DMS153 treated with DMSO at 0.1 percent for 48 hours (cell line): ENCODE data around the gene KMT5C.

Source experiments
- DNase-seq: peaks from one replicate; lab custom pipeline; 2025; ENCODE audit not compliant: unreplicated experiment; lab: John Stamatoyannopoulos, UW

KMT5C gene

DNA sequence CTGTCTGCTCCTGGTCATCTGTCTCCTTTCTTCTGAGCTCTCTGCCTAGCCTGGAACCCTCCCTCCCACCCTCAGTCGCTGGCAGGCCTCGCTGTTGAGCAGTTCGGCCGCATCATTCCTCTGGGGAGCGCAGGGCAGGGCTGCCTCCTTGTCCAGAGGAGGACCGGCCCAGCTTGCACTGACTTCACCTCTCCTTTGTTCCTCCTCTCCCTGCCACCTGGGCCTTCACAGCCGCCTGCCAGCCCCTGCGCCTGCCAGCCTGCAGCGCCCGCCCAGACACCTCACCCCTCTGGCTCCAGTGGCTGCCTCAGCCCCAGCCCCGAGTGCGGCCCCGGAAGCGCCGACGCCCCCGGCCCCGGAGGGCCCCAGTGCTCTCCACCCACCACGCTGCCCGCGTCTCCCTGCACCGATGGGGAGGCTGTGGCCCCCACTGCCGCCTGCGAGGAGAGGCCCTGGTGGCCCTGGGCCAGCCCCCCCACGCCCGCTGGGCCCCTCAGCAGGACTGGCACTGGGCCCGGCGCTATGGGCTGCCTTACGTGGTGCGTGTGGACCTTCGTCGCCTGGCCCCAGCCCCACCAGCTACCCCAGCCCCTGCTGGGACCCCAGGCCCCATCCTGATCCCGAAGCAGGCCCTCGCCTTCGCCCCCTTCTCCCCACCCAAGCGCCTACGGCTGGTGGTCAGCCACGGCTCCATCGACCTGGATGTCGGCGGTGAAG lies 7.2 kb downstream of the KMT5C start:
- no peak for DNase-seq

DNA sequence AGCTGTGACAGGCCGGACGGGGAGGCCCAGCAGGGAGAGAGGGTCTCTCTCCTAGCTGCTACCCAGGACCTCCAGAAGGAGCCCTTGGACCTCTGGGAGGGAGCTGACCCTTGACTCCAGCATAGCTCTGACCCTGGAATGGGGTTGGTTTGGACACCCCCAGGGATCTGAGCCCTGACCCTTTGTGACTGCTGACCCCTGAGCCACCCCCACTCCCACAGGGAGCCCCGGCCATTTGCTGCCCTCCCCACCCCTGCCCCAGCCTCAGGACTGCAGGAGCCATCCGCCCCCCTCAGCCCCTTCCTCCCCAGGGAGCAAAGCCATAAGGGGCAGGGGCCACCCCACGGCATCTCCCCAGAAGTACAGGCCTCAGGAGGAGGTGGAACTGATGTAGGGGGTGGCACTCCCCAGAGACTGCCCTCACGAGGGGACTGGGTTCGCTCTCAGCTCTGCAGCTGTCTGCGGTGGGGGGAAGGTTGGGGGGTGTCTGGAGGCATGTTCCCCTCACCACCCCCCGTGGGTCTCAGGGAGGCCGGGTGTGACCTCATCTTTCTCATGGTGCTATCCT lies 7.8 kb downstream of the KMT5C start:
- DNase-seq = no peak

DNA sequence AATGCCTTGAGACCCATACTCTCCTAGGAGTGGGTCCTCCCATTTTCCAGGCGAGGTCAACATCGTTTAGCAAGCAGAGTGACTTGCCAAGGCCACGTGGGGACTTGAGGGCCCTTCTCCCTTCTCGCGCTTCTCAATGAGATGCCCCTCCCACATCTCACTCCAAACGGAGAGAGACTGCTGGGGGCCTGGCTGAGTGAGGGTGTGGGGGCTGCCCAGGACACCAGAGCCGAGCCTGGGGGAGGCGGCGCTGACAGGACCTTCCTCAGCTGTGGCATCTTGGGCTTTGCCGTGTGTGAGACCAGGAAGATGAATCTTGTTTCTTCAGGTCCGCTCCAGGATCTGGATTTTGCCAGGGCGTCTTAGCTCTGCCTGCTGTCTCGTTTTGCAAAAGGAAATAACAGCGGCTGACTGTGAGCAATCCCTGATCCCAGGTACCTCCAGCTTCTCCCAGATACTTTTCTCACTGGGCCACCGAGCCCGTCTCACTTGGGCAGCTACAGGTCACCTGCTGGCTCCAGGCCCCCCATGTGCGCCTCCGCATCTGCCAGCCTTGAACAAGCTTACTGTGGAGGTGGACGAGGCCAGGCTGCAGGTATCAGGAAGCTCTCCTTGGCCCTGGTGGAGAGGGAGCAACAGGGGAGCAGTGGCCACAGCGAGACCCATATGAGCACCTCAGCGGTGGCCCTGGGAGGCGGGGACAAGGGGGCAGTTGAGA lies 8.8 kb downstream of the KMT5C start:
- no peak for DNase-seq

DNA sequence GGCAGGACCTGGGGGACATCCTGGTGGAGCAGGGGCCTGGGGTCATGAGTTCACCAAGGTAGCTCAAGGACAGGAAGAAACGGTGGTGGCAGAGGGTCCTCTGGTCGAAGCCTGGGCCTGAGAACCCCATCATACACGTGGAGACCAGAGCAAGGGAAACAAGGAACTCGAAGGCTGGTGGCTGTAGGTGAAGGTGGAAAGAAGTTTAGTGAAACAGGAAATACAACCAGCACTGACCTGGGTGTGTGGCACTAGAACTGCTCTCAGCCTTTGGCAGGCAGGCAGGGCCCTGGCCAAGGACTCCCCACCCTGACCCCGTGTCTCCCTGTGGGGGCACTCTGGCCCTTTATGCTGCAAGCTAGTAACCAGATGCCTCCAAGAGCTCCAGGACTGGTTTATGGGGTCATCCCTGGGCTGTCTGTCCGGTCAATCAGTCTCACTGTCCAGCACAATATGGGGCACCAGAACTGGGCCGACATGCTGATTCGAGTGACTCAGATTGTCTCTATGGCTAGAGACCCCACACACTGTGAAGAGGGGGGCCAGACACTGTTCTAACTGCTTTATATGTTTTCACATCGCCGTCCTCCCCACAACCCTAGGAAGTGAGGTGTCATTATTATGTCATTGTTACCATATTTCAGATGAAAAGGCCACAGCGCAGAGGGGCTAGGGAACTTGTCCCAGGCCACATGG lies 11.1 kb downstream of the KMT5C start:
- no peak for DNase-seq

DNA sequence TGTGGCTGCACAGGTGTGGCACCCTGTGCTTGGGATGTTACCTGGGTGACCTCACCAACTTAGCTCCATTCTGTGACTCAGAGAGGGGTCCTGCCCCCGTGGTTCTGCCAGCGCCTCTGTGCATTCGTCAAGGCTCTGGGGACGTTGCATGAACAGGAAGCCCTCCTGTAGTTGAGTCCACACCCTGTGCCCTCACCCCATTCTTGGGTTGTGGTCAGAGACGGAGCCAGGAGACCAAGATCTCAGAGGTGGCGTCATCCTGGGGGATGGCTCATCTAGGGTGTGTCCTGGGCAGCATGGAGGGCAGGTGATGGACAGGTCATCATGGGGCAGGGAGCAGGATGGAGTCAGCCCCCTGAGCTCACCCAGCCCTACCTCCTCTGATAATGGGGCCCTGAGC lies 12.4 kb downstream of the KMT5C start:
- no peak for DNase-seq

DNA sequence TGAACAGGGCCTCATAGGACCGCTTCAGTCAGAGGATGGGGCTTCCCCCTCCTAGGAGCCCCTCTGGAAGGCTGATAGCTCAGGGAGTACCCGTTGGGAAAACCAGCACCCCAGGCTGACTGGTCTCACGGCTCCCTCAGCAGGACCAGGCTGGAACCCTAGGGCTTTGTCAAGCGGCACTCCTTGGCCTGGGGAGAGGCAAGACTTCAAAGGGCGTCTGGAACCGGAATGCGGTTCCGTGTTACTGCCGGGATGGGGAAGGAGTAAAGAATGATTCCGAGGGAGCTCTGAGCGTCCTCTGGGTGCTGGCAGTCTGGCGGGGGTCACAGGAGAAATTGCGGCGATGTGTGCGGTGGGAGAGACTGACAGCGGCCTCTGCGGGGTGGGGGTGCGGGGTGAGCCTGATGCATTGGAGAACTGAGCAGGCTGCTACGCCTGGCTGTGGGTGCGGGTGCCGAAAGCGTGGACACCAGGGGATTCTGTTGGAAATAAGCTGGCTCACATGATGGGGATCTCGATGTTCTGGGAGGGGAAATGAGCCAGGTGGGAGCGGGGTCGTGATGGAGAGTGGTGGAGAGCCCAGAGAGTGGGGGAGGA lies 13.0 kb downstream of the KMT5C start:
- no peak for DNase-seq

DNA sequence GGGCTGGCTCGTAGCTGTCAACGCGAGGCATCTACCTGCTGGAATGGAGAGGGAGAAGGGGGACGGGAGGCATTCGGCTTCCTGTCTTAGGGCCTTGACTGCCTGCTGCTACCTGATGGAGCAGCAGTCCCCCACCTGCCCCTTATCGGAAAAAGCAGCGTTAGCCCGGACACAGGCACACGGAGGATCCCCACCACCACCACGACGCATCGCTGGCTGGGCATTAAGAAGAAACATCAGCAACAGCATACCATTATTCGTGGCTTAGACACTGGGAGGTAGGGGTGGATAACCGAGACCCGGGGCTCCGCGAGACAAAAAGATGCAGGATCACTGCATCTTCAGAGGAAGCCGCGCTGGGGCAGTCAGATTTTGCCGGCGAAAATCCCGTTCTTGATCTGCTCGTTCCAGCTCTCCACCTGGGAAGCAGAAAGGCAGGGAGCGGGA lies 13.7 kb downstream of the KMT5C start:
- DNase-seq = no peak

DNA sequence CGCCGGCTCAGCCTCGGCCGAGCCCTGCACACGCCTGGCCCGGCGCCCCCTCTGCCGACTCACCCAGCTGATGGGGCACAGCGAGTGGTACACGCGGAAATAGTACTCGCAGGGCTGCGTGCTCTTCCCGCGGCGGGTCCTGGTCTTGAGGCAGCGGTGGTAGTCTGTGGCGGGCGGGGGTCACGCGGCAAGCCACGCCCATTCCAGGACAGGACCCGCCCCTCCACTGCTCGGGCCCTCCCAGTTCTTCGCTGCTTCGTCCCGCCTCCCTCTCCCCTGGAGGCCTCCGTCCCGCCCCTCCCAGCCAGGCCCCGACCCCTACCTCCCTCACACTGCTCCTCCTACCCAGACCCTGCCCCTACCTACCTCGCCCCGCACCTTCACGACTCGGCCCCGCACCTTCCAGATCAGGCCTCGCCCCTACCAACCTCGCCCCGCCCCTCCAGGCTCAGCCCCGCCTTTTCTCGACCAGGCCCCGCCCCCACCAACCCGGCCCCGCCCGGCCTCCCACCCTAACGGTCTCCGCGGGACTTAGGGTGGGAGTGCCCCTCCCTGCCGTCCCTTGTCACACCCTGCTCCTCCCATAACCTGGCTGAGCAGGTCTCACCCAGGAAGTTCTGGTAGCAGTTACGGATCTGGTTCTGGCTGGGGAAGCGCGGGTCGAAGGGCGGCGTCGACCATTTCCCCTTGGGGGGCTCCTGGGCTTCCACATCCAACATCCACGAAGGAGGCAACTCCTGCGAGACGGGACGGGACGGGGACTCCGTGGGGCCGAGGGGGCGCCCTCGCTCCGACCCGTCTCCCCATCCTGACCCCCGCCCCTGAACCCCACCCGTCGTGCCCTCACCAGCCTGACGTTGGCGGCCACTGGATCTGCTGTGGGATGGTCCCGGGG lies 14.4 kb downstream of the KMT5C start:
- peak; percentile 28 for DNase-seq

DNA sequence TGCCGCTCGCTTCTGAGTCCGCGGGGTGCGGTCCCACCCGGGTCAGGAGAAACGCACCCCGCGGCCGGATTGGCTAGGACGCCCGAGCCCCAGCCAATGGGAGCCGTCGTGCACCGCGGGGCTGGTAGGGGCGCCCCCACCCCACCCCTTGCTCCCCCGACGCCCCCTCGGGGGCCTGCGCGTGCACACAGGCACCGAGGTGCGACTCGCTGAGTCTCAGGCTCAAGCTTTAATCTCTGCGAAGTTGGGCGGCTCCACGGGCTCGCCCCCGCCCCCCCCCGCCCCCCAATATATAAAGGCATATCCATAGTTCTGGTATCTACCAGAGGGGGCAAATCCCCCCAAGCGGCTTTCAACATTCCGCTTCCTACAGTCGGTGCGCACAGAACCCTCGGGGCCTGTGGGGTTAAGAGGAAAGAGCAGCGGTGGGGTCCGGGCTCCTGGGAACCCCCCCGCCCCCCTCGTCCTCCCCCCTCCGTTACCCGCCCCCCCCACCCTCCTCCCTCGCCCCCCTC lies 15.1 kb downstream of the KMT5C start, which contains the start of gene COX6B2:
TSS of gene COX6B2 (minus strand) at position 22 of the 515 bp plus-strand sequence. CDS start 198 bp downstream, outside the sequence.
- no peak for DNase-seq

DNA sequence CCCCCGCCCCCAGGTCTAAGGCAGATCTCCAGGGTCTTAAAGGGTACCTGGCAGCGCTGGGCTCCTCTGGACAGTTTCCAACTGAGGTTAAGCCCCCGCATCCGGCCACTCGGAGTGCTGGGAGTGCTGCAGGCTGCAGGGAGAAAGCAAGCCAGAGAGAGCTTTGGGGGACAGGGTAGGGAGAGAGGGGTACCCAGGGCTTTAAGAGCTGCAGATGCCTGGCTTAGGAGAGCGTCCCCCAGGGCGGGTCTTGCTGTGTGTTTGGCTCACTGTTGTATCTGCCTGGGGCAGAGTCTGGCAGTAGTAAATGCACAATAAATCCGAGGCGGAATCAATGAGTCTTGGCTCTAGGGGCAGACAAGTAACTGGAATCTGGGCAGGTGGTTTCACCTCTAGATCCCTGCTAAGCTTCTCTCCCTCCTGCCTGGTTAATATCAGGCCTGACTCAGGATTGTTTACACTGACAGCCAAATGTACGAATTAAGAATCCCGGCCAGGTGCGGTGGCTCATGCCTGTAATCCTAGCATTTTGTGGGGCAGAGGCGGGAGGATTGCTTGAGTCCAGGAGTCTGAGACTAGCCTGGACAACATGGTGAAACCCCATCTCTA lies 15.6 kb downstream of the KMT5C start:
- DNase-seq = no peak

DNA sequence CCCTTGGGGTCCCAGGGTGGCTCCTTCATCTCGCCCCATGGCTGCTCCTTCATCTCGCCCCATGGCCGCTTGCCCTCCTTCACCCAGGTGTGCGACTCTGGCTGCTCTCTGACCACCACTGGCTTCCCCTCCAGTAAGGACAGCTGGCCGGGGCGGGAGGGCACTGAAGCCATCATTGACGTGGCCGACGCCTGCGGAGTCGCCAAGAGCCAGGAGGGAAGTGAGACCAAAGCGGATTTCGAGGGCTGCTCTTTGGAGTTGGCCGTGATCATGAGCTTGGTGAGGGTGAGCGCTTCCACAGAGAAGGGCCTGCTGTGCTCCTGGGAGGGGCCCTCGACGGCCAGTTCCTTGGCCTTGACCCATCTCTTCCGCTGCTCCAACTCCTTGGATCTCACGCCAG lies 18.8 kb downstream of the KMT5C start:
- DNase-seq = no peak

DNA sequence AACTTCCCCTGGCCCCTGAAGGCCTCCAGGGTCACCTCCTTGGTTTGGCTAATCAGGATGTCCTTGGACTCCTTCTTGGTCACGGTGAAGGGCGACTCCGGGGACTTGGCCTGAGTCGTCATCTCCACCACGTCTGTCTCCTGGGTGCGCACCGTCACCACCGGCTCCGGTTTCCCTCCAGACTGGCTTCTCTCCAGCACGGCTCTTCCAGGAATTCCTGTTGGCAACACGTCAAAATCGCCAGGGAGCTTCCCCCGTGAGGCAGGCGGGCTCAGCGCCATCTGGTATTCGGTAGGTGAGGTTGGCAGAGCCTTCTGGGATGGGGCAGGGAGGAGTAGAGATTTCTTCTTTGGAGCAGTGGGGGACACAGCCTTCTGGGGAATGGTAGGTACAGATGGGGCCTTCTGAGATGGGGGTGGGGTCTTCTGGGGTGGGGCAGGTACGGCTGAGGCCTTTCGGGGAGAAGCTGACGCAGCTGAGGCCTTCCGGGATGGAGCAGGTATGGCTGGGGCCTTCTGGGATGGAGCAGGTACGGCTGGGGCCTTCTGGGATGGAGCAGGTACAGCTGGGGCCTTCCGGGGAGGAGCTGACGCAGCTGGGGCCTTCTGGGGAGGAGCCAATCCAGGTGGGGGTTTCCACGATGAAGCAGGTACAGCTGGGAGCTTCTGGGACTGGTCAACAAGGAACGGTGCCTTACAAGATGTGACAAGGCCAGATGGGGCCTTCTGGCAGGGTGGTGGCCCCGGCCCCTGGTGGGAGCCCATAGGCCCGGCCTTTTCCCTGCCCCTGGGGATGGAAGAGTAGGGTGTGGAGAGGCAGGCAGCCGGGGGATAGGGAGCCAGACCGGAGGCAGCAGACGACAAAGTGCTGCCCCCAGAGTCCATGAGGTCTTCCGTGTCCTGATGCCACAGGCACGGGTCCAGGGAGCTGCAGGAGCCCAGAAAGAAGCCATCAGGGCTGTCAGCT lies 19.6 kb downstream of the KMT5C start:
- no peak for DNase-seq

DNA sequence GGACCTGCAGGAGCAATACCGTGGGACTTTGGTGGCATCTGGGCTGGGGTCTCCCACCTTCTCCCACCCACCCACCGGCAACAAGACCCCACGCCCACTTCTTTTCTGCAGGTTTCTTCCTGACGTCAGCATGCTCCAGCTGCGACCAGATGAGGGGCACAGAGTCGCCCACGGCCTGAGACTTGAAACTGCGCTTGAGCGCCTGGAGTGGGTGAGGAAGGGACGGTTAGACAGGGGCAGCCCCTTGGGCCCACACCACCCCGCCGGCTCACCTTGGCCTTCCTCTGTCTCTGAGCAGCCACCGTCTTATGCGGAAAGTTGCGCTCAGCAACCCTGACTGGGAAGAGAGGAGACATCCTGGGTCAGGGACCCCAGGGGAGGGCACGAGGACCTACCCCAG lies 21.2 kb downstream of the KMT5C start:
- no peak for DNase-seq

DNA sequence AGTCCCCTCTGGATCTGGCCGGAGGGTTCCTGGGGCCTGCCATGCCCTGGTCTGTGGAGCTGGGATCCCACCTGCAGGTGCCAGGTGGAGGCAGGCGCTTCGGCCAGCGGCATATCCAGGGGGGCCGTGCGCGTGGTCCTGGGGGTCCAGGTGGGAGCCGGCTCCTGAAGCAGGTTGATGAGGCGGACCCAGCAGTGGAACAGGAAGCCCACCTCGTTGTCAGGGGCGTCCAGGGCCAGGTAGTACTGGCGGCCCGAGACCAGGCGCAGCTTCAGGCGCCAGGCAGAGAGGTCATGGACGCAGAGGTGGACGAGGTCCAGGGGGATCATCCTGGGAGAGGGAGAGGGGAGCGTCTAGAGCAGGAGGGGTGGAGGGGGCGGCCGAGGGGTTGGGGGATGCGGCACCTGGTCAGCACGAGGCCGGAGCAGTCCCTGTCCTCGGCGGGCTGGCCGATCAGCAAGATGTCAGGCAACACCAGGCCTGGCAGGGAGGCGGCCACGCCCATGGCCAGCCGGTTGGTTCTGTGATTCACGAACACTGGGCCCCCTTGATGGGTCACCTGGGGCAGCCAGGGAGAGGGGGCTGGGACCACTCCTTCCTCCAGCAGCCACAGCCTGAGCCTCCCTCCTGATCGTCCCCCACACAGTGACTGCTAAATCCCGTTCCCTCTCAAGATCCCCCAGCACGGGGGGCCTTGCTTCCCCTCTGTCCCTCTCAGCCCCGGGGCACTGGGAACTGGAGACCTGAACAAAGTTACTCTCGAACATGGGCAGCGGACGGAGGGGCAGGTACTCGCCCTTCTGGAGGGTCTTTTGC lies 22.7 kb downstream of the KMT5C start:
- no peak for DNase-seq

DNA sequence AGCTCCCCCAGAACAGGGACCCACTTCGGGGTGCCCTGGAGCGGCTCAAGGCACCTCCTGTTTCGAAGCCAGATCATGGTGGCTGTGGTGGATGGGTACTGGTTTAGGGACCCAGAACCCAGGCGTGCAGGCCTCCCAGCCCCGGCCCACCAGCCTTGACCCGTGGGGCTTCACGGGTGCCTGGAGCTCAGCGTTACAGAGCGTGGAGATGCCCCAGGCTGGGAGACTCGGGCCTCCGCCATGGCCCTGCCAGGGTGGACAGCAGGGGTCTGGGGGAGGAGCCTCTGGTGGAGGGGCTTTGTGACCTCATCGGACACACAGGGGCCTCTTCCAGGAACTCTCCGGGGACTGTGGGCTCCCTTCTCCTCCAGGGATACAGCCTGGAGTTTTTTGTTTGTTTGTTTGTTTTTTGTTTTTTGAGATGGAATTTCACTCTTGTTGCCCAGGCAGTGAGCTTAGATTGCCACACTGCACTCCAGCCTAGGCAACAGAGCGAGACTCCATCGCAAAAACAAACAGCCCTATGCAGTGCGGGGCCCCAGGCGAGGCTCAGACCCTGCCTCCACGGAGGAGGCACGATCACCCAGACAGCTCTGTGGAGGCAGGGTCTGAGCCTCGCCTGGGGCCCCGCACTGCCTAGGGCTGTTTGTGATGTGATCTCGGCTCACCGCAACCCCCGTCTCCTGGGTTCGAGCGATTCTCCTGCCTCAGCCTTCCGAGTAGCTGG lies 23.5 kb downstream of the KMT5C start, which contains the start of gene GARIN5B:
TSS of gene GARIN5B (minus strand) at position 271 of the 727 bp plus-strand sequence. CDS start at position 77, 194 bp downstream.
- DNase-seq = no peak

DNA sequence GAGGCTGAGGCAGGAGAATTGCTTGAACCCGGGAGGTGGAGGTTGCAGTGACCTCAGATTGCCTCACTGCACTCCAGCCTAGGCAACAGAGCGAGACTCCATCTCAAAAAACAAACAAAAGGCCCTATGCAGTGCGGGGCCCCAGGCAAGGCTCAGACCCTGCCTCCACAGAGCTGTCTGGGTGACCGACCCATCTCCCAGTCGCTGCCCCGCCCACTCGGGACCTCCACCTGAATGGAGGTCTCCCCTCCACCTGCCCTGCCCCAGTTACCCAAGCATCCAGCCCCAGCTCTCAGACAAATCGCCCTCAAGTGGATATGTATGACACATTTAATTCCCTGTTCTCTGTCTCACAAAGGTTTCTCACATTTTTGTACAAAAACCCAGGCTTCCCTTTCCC lies 25.6 kb downstream of the KMT5C start:
- no peak for DNase-seq

DNA sequence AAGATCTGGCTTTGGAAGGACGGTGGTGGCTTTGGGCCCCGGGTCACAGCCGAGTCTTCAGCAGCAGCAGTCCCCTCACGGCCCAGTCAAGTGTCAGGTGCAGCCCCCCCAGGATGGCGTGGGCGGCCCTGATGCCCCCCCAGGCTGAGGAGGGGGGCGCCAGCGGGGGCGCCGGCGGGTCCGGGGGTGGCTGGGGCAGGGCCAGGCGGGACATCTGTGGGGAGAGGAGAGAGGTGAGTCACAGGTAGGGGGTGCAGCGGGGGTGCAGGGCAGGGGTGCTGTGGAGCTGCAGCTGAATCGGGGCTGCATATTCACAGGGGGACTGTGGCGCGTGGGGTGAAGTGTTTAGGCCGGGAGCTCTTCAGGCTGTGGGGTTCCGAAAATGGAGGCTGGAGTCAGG lies 26.3 kb downstream of the KMT5C start:
- DNase-seq = no peak
